HEK293T (cell line): ENCODE measurements around the gene CA14.

Source experiments
- BHLHE40 ChIP-seq: fragments of 450-650 bp; IDR thresholded peaks from 2 replicates; pipeline ENCODE4 v1.6.1; 2016; ENCODE audit warnings: mild to moderate bottlenecking, moderate library complexity, borderline replicate concordance
- ELF4 ChIP-seq: fragments of 450-650 bp; IDR thresholded peaks from 2 replicates; pipeline ENCODE4 v1.6.1; 2017; ENCODE audit warnings: antibody characterized with exemption
- FOXA1 ChIP-seq: fragments of 450-650 bp; IDR thresholded peaks from 2 replicates; pipeline ENCODE4 v1.6.1; 2016; ENCODE audit warnings: mild to moderate bottlenecking
- FOXK2 ChIP-seq: fragments of 450-650 bp; IDR thresholded peaks from 2 replicates; pipeline ENCODE4 v1.6.1; 2016; ENCODE audit warnings: mild to moderate bottlenecking
- FOXM1 ChIP-seq: fragments of 450-650 bp; IDR thresholded peaks from 2 replicates; pipeline ENCODE4 v1.6.1; 2017; ENCODE audit warnings: mild to moderate bottlenecking, borderline replicate concordance
- HDGF ChIP-seq: fragments of 450-650 bp; IDR thresholded peaks from 2 replicates; pipeline ENCODE4 v1.6.1; 2017; ENCODE audit warnings: antibody characterized with exemption, borderline replicate concordance
- NFRKB ChIP-seq: fragments of 450-650 bp; IDR thresholded peaks from 2 replicates; pipeline ENCODE4 v1.6.1; 2016; ENCODE audit warnings: mild to moderate bottlenecking, moderate library complexity
- TF ChIP-seq, protein P1 (sequence below): fragments of 450-650 bp; IDR thresholded peaks from 2 replicates; pipeline ENCODE4 v1.6.1; 2016

DNA sequence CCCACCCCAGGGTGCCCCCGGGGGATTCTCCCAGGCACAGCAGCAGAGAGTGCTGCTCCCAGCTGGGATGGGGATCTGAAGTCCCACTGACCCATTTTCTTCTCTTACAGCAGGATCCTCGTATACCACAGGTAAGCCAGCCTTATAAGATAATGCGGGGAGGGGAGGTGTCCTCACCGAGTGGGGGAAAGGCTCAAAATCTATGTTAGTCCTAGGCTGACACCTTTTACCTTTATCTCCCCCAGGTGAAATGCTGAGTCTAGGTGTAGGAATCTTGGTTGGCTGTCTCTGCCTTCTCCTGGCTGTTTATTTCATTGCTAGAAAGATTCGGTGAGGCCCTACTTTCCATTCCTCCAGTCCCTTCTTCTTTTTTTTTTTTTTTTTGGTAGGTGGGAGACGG is 6.0 kb downstream of the CA14 start:
- TF ChIP-seq ELF4 (no peak), FOXA1 (no peak), NFRKB (no peak), HDGF (no peak), BHLHE40 (no peak), FOXM1 (no peak), FOXK2 (no peak)
- TF ChIP-seq, protein P1, sequence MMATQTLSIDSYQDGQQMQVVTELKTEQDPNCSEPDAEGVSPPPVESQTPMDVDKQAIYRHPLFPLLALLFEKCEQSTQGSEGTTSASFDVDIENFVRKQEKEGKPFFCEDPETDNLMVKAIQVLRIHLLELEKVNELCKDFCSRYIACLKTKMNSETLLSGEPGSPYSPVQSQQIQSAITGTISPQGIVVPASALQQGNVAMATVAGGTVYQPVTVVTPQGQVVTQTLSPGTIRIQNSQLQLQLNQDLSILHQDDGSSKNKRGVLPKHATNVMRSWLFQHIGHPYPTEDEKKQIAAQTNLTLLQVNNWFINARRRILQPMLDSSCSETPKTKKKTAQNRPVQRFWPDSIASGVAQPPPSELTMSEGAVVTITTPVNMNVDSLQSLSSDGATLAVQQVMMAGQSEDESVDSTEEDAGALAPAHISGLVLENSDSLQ: no peak
